Endothelial cell of umbilical vein (primary cell): ENCODE measurements around the gene SLC2A8.

Source experiments
- EZH2 ChIP-seq: IDR thresholded peaks from 2 replicates; pipeline ENCODE4 v1.6.1; 2012; ENCODE audit warnings: borderline replicate concordance, low read depth, mild to moderate bottlenecking, moderate library complexity, low read length, inconsistent platforms; ENCODE audit not compliant: severe bottlenecking
- GATA2 ChIP-seq: IDR thresholded peaks from 2 replicates; pipeline ENCODE4 v1.7.0; 2011; ENCODE audit warnings: low read depth, mild to moderate bottlenecking, moderate library complexity, mixed read lengths, low read length; ENCODE audit not compliant: insufficient read length, insufficient read depth
- POLR2A ChIP-seq: IDR thresholded peaks from 2 replicates; pipeline ENCODE4 v1.6.1; 2012; ENCODE audit warnings: low read depth, mild to moderate bottlenecking, control low read depth, low read length
- POLR2AphosphoS5 ChIP-seq: IDR thresholded peaks from 2 replicates; pipeline ENCODE4 v1.6.1; 2012; ENCODE audit warnings: low read depth, mild to moderate bottlenecking, control low read depth, low read length, moderate library complexity; ENCODE audit not compliant: insufficient read depth
- TF ChIP-seq, protein P1 (sequence below), 2 donors: IDR thresholded peaks; 1 replicate in 1 of 2; 2 replicates in 1 of 2; pipeline ENCODE4 v1.5.1; 2011; ENCODE audit warnings: low read length in 2 of 2, mild to moderate bottlenecking in 2 of 2, moderate library complexity in 2 of 2, control low read depth in 1 of 2, inconsistent platforms in 1 of 2, low read depth in 1 of 2; ENCODE audit not compliant: insufficient read depth in 1 of 2; ENCODE audit errors: extremely low read depth in 1 of 2

DNA sequence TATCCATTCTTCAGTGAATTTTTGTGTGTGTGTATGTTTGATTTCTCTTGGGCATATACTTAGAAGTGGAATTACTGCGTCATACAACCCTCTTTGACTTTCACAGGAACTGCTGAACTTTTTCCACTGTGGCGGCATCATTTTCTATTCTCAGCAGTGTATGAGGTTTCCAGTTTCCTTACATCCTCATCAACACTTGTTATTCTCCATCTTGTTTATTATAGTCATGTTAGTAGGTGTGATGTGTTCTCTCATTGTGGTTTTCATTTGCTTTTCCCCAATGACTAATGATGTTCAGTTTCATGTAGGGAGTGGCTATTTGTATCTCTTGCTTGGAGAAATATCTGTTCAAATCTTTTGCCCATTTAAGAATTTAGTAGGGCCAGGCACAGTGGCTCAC lies 29.8 kb downstream of the SLC2A8 start:
- TF ChIP-seq POLR2AphosphoS5 (no peak), GATA2 (no peak), EZH2 (no peak), POLR2A (no peak)
- TF ChIP-seq, protein P1, sequence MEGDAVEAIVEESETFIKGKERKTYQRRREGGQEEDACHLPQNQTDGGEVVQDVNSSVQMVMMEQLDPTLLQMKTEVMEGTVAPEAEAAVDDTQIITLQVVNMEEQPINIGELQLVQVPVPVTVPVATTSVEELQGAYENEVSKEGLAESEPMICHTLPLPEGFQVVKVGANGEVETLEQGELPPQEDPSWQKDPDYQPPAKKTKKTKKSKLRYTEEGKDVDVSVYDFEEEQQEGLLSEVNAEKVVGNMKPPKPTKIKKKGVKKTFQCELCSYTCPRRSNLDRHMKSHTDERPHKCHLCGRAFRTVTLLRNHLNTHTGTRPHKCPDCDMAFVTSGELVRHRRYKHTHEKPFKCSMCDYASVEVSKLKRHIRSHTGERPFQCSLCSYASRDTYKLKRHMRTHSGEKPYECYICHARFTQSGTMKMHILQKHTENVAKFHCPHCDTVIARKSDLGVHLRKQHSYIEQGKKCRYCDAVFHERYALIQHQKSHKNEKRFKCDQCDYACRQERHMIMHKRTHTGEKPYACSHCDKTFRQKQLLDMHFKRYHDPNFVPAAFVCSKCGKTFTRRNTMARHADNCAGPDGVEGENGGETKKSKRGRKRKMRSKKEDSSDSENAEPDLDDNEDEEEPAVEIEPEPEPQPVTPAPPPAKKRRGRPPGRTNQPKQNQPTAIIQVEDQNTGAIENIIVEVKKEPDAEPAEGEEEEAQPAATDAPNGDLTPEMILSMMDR (IDR thresholded peaks at IDR 0.05; ENCODE audit: extremely low read depth in 1 of 2, insufficient read depth in 1 of 2, low read depth in 1 of 2, low read length in 2 of 2), result no peak
